ENCODE results near the gene RAVER1.

DNA sequence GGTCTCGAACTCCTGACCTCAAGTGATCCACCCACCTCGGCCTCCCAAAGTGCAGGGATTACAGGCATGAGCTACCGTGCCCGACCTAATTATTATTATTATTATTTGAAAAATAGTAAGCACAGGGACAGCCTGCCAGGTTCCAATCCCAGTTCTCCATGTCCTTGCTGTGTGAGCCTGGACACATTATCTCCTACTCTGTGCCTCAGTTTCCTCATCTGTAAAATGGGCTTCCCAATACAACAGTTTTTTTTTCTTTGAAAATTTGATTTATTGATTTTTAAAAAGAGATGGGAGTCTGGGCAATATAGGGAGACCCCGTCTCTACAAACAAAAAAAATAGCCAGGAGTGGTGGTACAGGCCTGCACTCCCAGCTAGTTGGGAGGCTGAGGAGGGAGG lies 27.0 kb downstream of the RAVER1 start:
- TF ChIP-seq, protein P1, sequence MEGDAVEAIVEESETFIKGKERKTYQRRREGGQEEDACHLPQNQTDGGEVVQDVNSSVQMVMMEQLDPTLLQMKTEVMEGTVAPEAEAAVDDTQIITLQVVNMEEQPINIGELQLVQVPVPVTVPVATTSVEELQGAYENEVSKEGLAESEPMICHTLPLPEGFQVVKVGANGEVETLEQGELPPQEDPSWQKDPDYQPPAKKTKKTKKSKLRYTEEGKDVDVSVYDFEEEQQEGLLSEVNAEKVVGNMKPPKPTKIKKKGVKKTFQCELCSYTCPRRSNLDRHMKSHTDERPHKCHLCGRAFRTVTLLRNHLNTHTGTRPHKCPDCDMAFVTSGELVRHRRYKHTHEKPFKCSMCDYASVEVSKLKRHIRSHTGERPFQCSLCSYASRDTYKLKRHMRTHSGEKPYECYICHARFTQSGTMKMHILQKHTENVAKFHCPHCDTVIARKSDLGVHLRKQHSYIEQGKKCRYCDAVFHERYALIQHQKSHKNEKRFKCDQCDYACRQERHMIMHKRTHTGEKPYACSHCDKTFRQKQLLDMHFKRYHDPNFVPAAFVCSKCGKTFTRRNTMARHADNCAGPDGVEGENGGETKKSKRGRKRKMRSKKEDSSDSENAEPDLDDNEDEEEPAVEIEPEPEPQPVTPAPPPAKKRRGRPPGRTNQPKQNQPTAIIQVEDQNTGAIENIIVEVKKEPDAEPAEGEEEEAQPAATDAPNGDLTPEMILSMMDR (conservative IDR thresholded peaks at IDR 0.05; ENCODE audit: low read length) = no peak
- no peak for TF ChIP-seq EZH2phosphoT487 (IDR thresholded peaks at IDR 0.05; ENCODE audit: borderline replicate concordance, low read depth, low read length)

Measured in OCI-LY7 (cell line).